Heart left ventricle (tissue), 13 donors: ENCODE results near the gene MAN2A1.

Experiments
- CTCF ChIP-seq, 12 donors: fragments of 200-600 bp; sonication (generic) in 4 of 12; IDR thresholded peaks; one replicate each; pipeline versions ENCODE4 v1.5.0 to v1.8.0; 2018 to 2022; ENCODE audit warnings: antibody characterized with exemption in 12 of 12, mild to moderate bottlenecking in 5 of 12
- POLR2A ChIP-seq, 2 donors: fragments of 450-650 bp; IDR thresholded peaks; one replicate each; pipeline ENCODE4 v1.6.1; 2017; ENCODE audit warnings: antibody characterized with exemption in 2 of 2, mild to moderate bottlenecking in 2 of 2, moderate library complexity in 2 of 2
- donor health status: ischemic (EF 13 %, LVEDD 7.1; RV severe dilation, severe dysfunction).
- donor health status: DM: no; HTN: yes; CAD: no.
- donor health status: DM: no; HTN: no; CAD: no.
- donor health status: ischemic (EF 25% LVEDD 6.9; RV normal size, moderate dysfunction).
- donor health status: ischemic (EF 25% LVEDD 5.7; RV mildly dilated, moderate dysfunction).
- donor health status: ischemic (EF 35%, LVEDD 5.7; RV mildly dilated, moderate dysfunction).
- donor health status: nonischemic (EF 11% LVEDD 7.7; RV severe dilation, severe dysfunction).
- donor health status: DM: yes; HTN: yes; CAD: no.
- donor health status: PGD.
- donor health status: ischemic (EF 29% LVEDD 5.4; RV normal size, mild dysfunction).
- donor health status: nonischemic (EF 23%, LVEDD 6.1; RV moderate dilation, normal function).

- no peak for TF ChIP-seq CTCF (IDR thresholded peaks at IDR 0.05)
- TF ChIP-seq POLR2A (IDR thresholded peaks at IDR 0.05), result no peak
These were observed 36.0 kb upstream of the MAN2A1 start for GRCh38 chr5:109653561-109654239.
